K562 (cell line): ENCODE data around the gene XRRA1. TPM values are rescaled to one million over a fixed set of nuclear protein-coding genes. Genes with fewer than 3 reads are reported as not detected.

Experiments
- ATAC-seq: fragments of 200-7000 bp; cut with Tn5 transposase; 3 replicates; pipeline ENCODE4 v1.9.1; 2020; ENCODE audit warnings: moderate library complexity
- BruUV-seq: library from RNA; stranded (reverse); fragments of 400-500 nt; replicated peaks from 2 replicates; lab custom pipeline; 2021; lab: Mats Ljungman, UMichigan
- CTCF ChIA-PET: fragments of 300-600 bp; formaldehyde crosslinking; extraction: SDS; loops from one replicate; lab custom pipeline; 2021; ENCODE audit warnings: low intra/inter-chr PET ratio; lab: Yijun Ruan, JAX
- POLR2A ChIA-PET: fragments of 300-600, 350-650 bp; sonication (Branson Sonifier 250); formaldehyde crosslinking; extraction: SDS; loops from one replicate; lab custom pipeline; 2021; ENCODE audit warnings: antibody characterized with exemption, inconsistent platforms; lab: Yijun Ruan, JAX
- DNase-seq, 4 experiments: peaks; one replicate each; pipeline versions ENCODE4 v3.0.0 to v3.0.0-alpha.2; 2011 to 2018; ENCODE audit warnings: low spot score in 3 of 4, mixed read lengths in 3 of 4; ENCODE audit errors: extremely low read depth in 1 of 4
- FAIRE-seq: peaks from 2 replicates; lab custom pipeline; 2011; peaks lifted over from hg19 to GRCh38; lab: Jason Lieb, UNC
- H2AFZ ChIP-seq: 2 replicates; pipeline ENCODE4 v1.6.0; 2011; ENCODE audit warnings: low read depth, low read length, control low read depth, inconsistent platforms
- H3K27ac ChIP-seq: fragments of 200-600 bp; 3 replicates; pipeline ENCODE4 v1.8.0; 2011; ENCODE audit warnings: low read depth, mild to moderate bottlenecking, control low read depth, inconsistent platforms, low read length, moderate library complexity, mixed read lengths; ENCODE audit errors: extremely low read depth
- H3K27me3 ChIP-seq, 2 experiments: fragments of 300-600 bp in 1 of 2; 2 replicates in 1 of 2; 3 replicates in 1 of 2; pipeline versions ENCODE4 v1.6.0 to v1.8.0; 2011; ENCODE audit warnings: inconsistent platforms in 2 of 2, low read length in 2 of 2, mild to moderate bottlenecking in 1 of 2, mixed read lengths in 1 of 2, moderate library complexity in 1 of 2; ENCODE audit not compliant: control insufficient read depth in 2 of 2, insufficient read depth in 2 of 2
- H3K36me3 ChIP-seq: fragments of 300-600 bp; 3 replicates; pipeline ENCODE4 v1.8.0; 2011; ENCODE audit warnings: mild to moderate bottlenecking, low read length, inconsistent platforms; ENCODE audit not compliant: control insufficient read depth, insufficient read depth
- H3K4me1 ChIP-seq, 2 experiments: fragments of 200-600 bp in 1 of 2; replicated peaks in 1 of 2; 2 replicates in 1 of 2; 3 replicates in 1 of 2; pipeline versions ENCODE4 v1.5.1 to v1.8.0; 2011; ENCODE audit warnings: inconsistent platforms in 2 of 2, low read length in 2 of 2, mild to moderate bottlenecking in 1 of 2, mixed read lengths in 1 of 2, moderate library complexity in 1 of 2; ENCODE audit not compliant: control insufficient read depth in 2 of 2, insufficient read depth in 2 of 2
- H3K4me2 ChIP-seq: 2 replicates; pipeline ENCODE4 v1.6.1; 2011; ENCODE audit warnings: low read length, control low read depth, inconsistent platforms, mixed read lengths; ENCODE audit not compliant: insufficient read depth
- H3K4me3 ChIP-seq: fragments of 200-600 bp; sonication (generic), shearing (Covaris generic); 2 replicates; pipeline ENCODE4 v1.5.1; 2016; ENCODE audit warnings: control low read depth, inconsistent platforms
- H3K79me2 ChIP-seq: fragments of 200-600 bp; 3 replicates; pipeline ENCODE4 v1.8.0; 2011; ENCODE audit warnings: low read length, inconsistent platforms; ENCODE audit not compliant: control insufficient read depth, insufficient read depth
- H3K9ac ChIP-seq, 2 experiments: 2 replicates each; pipeline versions ENCODE4 v1.6.0 to v1.6.1; 2011; ENCODE audit warnings: low read depth in 2 of 2, low read length in 2 of 2, control low read depth in 1 of 2, inconsistent platforms in 1 of 2, mild to moderate bottlenecking in 1 of 2, mixed read lengths in 1 of 2; ENCODE audit not compliant: insufficient read depth in 1 of 2
- H3K9me1 ChIP-seq: one replicate; pipeline ENCODE4 v1.6.0; 2011; ENCODE audit warnings: inconsistent platforms, mild to moderate bottlenecking, low read length, moderate library complexity; ENCODE audit not compliant: control insufficient read depth, insufficient read depth
- H3K9me3 ChIP-seq: replicated peaks from 2 replicates; pipeline ENCODE4 v1.5.1; 2011; ENCODE audit warnings: low read depth, low read length, inconsistent platforms; ENCODE audit not compliant: control insufficient read depth, insufficient read depth
- H4K20me1 ChIP-seq: replicated peaks from 2 replicates; pipeline ENCODE4 v1.6.1; 2011; ENCODE audit warnings: low read length, inconsistent platforms, mixed read lengths; ENCODE audit not compliant: control insufficient read depth, insufficient read depth
- ARID3A ChIP-seq: IDR thresholded peaks from 2 replicates; pipeline ENCODE4 v1.6.1; 2012; ENCODE audit warnings: low read depth, low read length, improper control_type of control experiment, borderline replicate concordance
- CREB5 ChIP-seq: fragments of 250-450 bp; sonication (Bioruptor Pico); IDR thresholded peaks from 2 replicates; pipeline ENCODE4 v1.5.0; 2020; ENCODE audit warnings: mild to moderate bottlenecking
- ETS1 ChIP-seq: conservative IDR thresholded peaks from 2 replicates; pipeline ENCODE4 v1.6.1; 2011; ENCODE audit warnings: low read depth, mild to moderate bottlenecking, low read length; ENCODE audit not compliant: control insufficient read depth
- FOXK2 ChIP-seq, 2 experiments: fragments of 450-650 bp; IDR thresholded peaks in 1 of 2; conservative IDR thresholded peaks in 1 of 2; 2 replicates each; pipeline ENCODE4 v1.6.1; 2016; ENCODE audit warnings: low read depth in 2 of 2, mild to moderate bottlenecking in 1 of 2
- NELFE ChIP-seq: IDR thresholded peaks from 2 replicates; pipeline ENCODE4 v1.6.1; 2011; ENCODE audit warnings: mild to moderate bottlenecking; ENCODE audit not compliant: insufficient read depth, insufficient read length
- RNF219 ChIP-seq: fragments of 250-450 bp; sonication (Bioruptor Pico); IDR thresholded peaks from 2 replicates; pipeline ENCODE4 v1.5.0; 2022; ENCODE audit warnings: mild to moderate bottlenecking
- ZNF512 ChIP-seq: IDR thresholded peaks from 2 replicates; pipeline ENCODE4 v1.6.1; 2016; ENCODE audit warnings: missing genetic modification characterization, missing compliant biosample characterization
- ZNF655 ChIP-seq: fragments of 250-450 bp; sonication (Bioruptor Pico); IDR thresholded peaks from 2 replicates; pipeline ENCODE4 v1.5.0; 2021
- WGBS: fragments of 100-300 bp; shearing (Covaris generic); methylation state at CpG from one replicate; pipeline ENCODE4 v1.1.6; 2016; ENCODE audit warnings: low coverage, mixed read lengths; ENCODE audit not compliant: insufficient coverage; ENCODE audit errors: missing lambda C conversion rate; 5-methylcytosine and 5-hydroxymethylcytosine counted together
- in situ Hi-C: fragments of 300-500 bp; cut with MboI; formaldehyde crosslinking; loops from 4 replicates; pipeline ENCODE4 v1.15.0; 2018; ENCODE audit warnings: inconsistent platforms, mixed read lengths
- intact Hi-C: fragments of 100-400 bp; cut with micrococcal nuclease; formaldehyde crosslinking; loops from 2 replicates; pipeline ENCODE4 v1.14.2; 2022
- polyA plus RNA-seq, 8 experiments: library from polyadenylated mRNA; depleted of rRNA in 4 of 8; stranded (reverse) in 5 of 8; unstranded in 3 of 8; fragments of >200 nt; fragmentation: Nextera tagmentation in 2 of 8; fragmentation: Illumina TruSeq in 1 of 8; extraction: Ambion mirVana in 2 of 8; extraction: Trizol in 1 of 8; gene quantifications; 2 replicates each; pipeline versions ENCODE4 v1.2.1 to v1.2.3, GENCODE V29; 2011 to 2014; ENCODE audit warnings: inconsistent platforms in 1 of 8, missing spikeins in 1 of 8
- total RNA-seq, 7 experiments: library from RNA; depleted of rRNA in 6 of 7; stranded (reverse); fragments of >200 nt in 6 of 7; fragmentation: Illumina TruSeq in 2 of 7; extraction: Trizol in 2 of 7; gene quantifications; 2 replicates each; pipeline versions ENCODE4 v1.2.1 to v1.2.3, GENCODE V29; 2011 to 2021; ENCODE audit warnings: low replicate concordance in 1 of 7

The XRRA1 gene
- total and polyA plus RNA-seq, 9 of the 15 experiments (the other 6 are each of a cell fraction or from before 2014, with no cell fraction given), result 5.0 to 22.5 (median 16.0) TPM

GRCh38 chr11:74984070-74984469 is 35.2 kb upstream of the XRRA1 start:
- H3K4me1 ChIP-seq, result peaks cover 0 to 3% of the 10 kb centered on the region in 2 experiments; a peak in 3 of 5 replicates
- peaks cover 4% of the 10 kb centered on the region for H3K79me2 ChIP-seq
- no peak overlapping the region for H3K9ac ChIP-seq
- no peaks in the 10 kb centered on the region for H4K20me1 ChIP-seq
- no peak overlapping the region for H3K4me2 ChIP-seq
- no peak overlapping the region for H3K27ac ChIP-seq
- intact Hi-C loops, result no loop called here
- peaks cover 10% of the 10 kb centered on the region for H3K36me3 ChIP-seq
- DNase-seq, result no peak
- no peaks in the 10 kb centered on the region for H3K9me1 ChIP-seq
- ATAC-seq, result no peak
- CTCF ChIA-PET, result no interaction called here
- in situ Hi-C loops, result no loop called here
- H2AFZ ChIP-seq, result no peak overlapping the region
- H3K27me3 ChIP-seq, result no peaks in the 10 kb centered on the region
- H3K4me3 ChIP-seq, result no peak overlapping the region
- FAIRE-seq, result no peak
- TF ChIP-seq ETS1 (no peak), ZNF655 (CRISPR knock-in tag) (no peak), FOXK2 (conservative IDR thresholded peaks at IDR 0.05 in 1 of 2, IDR thresholded peaks at IDR 0.05 in 1 of 2; ENCODE audit: low read depth in 2 of 2) (no peak), NELFE (no peak), ZNF512 (tag) (no peak), ARID3A (no peak), RNF219 (CRISPR knock-in tag) (no peak), CREB5 (CRISPR knock-in tag) (no peak)
- H3K9me3 ChIP-seq, result no peaks in the 10 kb centered on the region
- no TSS peak for BruUV-seq
- 65% methylated on average over 3 of the region's 3 CpGs for WGBS
- POLR2A ChIA-PET, result interaction anchor here (0.8 to 1.6 kb wide), 5 partner anchors 8 to 34 kb away, joined by 3 to 6 read pairs (median 4); partner anchors contain the start of gene SPCS2
